Stimulated activated CD4-positive, alpha-beta T cell treated with anti-CD3 and anti-CD28 coated beads, Interleukin-15, amount 100 ng/mL, for 24 hours (primary cell): ENCODE data around the gene OPHN1.
"Not testable (repeated sequence)": the region's sequence is repeated elsewhere in the genome, so short reads cannot be mapped to it uniquely, and the experiment has no call there.

ENCODE experiments used
- DNase-seq: peaks from one replicate; pipeline ENCODE4 v3.0.0-alpha.2; 2020

The OPHN1 gene

GRCh38 chrX:68345025-68345424, 88.3 kb downstream of the OPHN1 start:
- no peak for DNase-seq

- DNase-seq = no peak
Observed at GRCh38 chrX:68343551-68343950, 89.7 kb downstream of the OPHN1 start.

GRCh38 chrX:68332201-68332731, 101.0 kb downstream of the OPHN1 start:
- DNase-seq = no peak

GRCh38 chrX:68326841-68327240, 106.5 kb downstream of the OPHN1 start:
- DNase-seq = not testable (repeated sequence)

GRCh38 chrX:68307769-68308168, 125.5 kb downstream of the OPHN1 start:
- DNase-seq = no peak

GRCh38 chrX:68304602-68305001, 128.7 kb downstream of the OPHN1 start:
- no peak for DNase-seq

- no peak for DNase-seq
Observed at GRCh38 chrX:68299898-68300297, 133.4 kb downstream of the OPHN1 start.

GRCh38 chrX:68292471-68292870, 140.8 kb downstream of the OPHN1 start:
- DNase-seq = no peak

- no peak for DNase-seq
Observed at GRCh38 chrX:68288127-68288526, 145.2 kb downstream of the OPHN1 start.

- no peak for DNase-seq
Observed at GRCh38 chrX:68287419-68287818, 145.9 kb downstream of the OPHN1 start.

- no peak for DNase-seq
Observed at GRCh38 chrX:68286980-68287379, 146.3 kb downstream of the OPHN1 start.

- DNase-seq = no peak
Observed at GRCh38 chrX:68286076-68286475, 147.2 kb downstream of the OPHN1 start.

- no peak for DNase-seq
Observed at GRCh38 chrX:68284281-68284904, 148.9 kb downstream of the OPHN1 start.

- DNase-seq = no peak
Observed at GRCh38 chrX:68273887-68274286, 159.4 kb downstream of the OPHN1 start.

- not testable (repeated sequence) for DNase-seq
Observed at GRCh38 chrX:68264793-68265192, 168.5 kb downstream of the OPHN1 start.

GRCh38 chrX:68261060-68261672, 172.1 kb downstream of the OPHN1 start:
- no peak for DNase-seq

GRCh38 chrX:68256990-68257389, 176.3 kb downstream of the OPHN1 start:
- no peak for DNase-seq

GRCh38 chrX:68254738-68255645, 178.3 kb downstream of the OPHN1 start:
- no peak for DNase-seq

GRCh38 chrX:68252664-68253063, 180.6 kb downstream of the OPHN1 start:
- no peak for DNase-seq

GRCh38 chrX:68249903-68250302, 183.4 kb downstream of the OPHN1 start:
- no peak for DNase-seq

- DNase-seq = no peak
Observed at GRCh38 chrX:68249401-68249831, 183.9 kb downstream of the OPHN1 start.

GRCh38 chrX:68238568-68238967, 194.7 kb downstream of the OPHN1 start:
- peak; percentile 1 for DNase-seq

GRCh38 chrX:68234171-68234910, 199.0 kb downstream of the OPHN1 start:
- DNase-seq = no peak
